Measurements from ENCODE around the gene AEBP1. TPM values are rescaled to one million over a fixed set of nuclear protein-coding genes. Genes with fewer than 3 reads are reported as not detected.

The AEBP1 gene
- total and polyA plus RNA-seq, 2 donors (not counting 1 experiment from before 2014, with no cell fraction given): 44.4 to 133 TPM

DNA sequence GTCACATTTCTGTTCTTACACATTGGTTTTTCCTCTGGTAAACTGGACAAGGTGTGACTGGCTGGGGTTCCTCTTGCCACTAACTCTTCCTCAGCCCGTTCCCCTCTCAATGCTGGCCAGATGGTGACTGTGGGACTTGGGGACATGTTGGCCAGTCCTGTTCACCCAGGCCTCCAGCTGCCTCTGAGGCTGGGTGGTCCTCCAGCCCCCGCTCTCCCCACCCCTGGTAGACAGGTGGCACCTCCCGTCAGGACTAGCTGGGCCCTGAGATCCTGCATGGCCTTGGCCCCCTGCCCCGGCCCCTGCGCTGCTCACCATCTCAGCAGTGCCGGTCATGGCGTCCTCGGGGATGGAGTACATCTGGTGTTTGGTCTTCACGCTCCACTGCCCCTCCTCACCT, 47.8 kb downstream of the AEBP1 start:
- Histone ChIP-seq H2AFZ (ENCODE audit: low read length) (no peak overlapping the region), H3K27ac (ENCODE audit: insufficient read depth, low read length) (no peak overlapping the region), H3K4me3 (replicated peaks in 1 of 4; ENCODE audit: control extremely low read depth in 1 of 4, insufficient read depth in 1 of 4, low read depth in 3 of 4, low read length in 4 of 4) (no peak overlapping the region), H3K4me1 (ENCODE audit: control insufficient read depth, extremely low read depth, insufficient read depth, low read length) (no peaks in the 10 kb centered on the region), H3K79me2 (ENCODE audit: control insufficient read depth, insufficient read depth, low read length) (no peaks in the 10 kb centered on the region), H3K9me3 (ENCODE audit: control insufficient read depth, insufficient read depth, low read depth, low read length) (no peaks in the 10 kb centered on the region), H3K9ac (ENCODE audit: insufficient read depth, low read length) (no peak overlapping the region), H3K4me2 (ENCODE audit: extremely low read depth, insufficient read depth, low read length) (no peak overlapping the region), H3K27me3 (ENCODE audit: control insufficient read depth, insufficient read depth, low read length) (peaks cover 7% of the 10 kb centered on the region), H4K20me1 (ENCODE audit: control insufficient read depth, extremely low read depth, insufficient read depth, low read length) (no peaks in the 10 kb centered on the region), H3K36me3 (ENCODE audit: control insufficient read depth, insufficient read depth, low read length) (no peaks in the 10 kb centered on the region)
- DNase-seq (ENCODE audit: low read depth in 2 of 2): no peak
- TF ChIP-seq, protein P1, sequence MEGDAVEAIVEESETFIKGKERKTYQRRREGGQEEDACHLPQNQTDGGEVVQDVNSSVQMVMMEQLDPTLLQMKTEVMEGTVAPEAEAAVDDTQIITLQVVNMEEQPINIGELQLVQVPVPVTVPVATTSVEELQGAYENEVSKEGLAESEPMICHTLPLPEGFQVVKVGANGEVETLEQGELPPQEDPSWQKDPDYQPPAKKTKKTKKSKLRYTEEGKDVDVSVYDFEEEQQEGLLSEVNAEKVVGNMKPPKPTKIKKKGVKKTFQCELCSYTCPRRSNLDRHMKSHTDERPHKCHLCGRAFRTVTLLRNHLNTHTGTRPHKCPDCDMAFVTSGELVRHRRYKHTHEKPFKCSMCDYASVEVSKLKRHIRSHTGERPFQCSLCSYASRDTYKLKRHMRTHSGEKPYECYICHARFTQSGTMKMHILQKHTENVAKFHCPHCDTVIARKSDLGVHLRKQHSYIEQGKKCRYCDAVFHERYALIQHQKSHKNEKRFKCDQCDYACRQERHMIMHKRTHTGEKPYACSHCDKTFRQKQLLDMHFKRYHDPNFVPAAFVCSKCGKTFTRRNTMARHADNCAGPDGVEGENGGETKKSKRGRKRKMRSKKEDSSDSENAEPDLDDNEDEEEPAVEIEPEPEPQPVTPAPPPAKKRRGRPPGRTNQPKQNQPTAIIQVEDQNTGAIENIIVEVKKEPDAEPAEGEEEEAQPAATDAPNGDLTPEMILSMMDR (conservative IDR thresholded peaks at IDR 0.05 in 1 of 2, IDR thresholded peaks at IDR 0.05 in 1 of 2; ENCODE audit: low read depth in 1 of 2, low read length in 2 of 2): no peak

DNA sequence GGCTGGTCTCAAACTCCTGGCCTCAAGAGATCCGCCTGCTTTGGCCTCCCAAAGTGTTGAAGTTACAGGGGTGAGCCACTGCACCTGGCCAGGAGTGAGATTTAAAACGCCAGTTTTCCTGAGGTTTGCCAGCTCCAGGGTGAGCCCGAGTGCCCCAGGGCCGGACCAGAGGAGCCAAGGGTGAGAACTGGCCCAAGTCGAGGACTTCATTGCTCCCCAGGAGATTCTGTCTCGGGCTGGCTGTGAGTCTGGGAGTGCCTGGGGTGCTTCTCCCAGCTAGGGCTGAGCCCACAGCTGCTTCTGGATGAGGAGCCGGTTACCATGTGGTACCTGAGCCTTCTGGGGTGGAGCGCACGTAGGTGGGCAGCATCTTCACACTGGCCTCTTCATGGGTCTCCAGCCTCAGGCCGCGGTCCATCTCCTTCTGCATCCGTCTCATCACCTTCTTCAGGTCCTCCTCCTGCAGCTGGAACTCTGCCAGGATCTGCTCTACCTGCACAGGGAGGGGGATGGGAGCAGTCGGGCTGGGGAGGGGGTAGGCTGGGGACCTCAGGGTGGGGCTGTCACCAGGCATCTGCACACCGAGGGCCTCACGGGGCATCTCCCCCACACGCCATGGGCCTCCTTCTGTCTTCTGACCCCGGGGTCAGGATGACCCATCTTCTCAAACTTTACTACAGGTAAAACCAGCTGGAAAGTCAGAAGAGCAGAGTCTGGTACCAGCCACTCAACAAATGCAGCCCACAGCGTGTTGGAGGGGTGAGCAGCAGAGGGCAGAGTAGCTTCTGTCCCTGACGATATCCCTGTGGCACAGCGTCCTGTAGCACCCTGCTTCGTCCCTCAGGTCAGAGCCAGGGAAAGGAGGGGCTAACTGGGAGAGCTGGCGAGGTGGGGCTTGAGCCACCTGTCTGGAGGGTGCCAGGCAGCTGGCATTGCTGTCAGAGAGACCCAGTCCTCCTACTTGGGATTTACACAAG, 49.1 kb downstream of the AEBP1 start:
- no peak overlapping the region for H3K4me3 ChIP-seq (replicated peaks in 1 of 4; ENCODE audit: control extremely low read depth in 1 of 4, insufficient read depth in 1 of 4, low read depth in 3 of 4, low read length in 4 of 4)
- no peaks in the 10 kb centered on the region for H3K79me2 ChIP-seq (ENCODE audit: control insufficient read depth, insufficient read depth, low read length)
- peaks cover 7% of the 10 kb centered on the region for H3K27me3 ChIP-seq (ENCODE audit: control insufficient read depth, insufficient read depth, low read length)
- H3K9me3 ChIP-seq (ENCODE audit: control insufficient read depth, insufficient read depth, low read depth, low read length): no peaks in the 10 kb centered on the region
- H3K36me3 ChIP-seq (ENCODE audit: control insufficient read depth, insufficient read depth, low read length): no peaks in the 10 kb centered on the region
- no peak overlapping the region for H3K4me2 ChIP-seq (ENCODE audit: extremely low read depth, insufficient read depth, low read length)
- H3K4me1 ChIP-seq (ENCODE audit: control insufficient read depth, extremely low read depth, insufficient read depth, low read length): no peaks in the 10 kb centered on the region
- no peak for DNase-seq (ENCODE audit: low read depth in 2 of 2)
- no peak overlapping the region for H2AFZ ChIP-seq (ENCODE audit: low read length)
- no peak overlapping the region for H3K9ac ChIP-seq (ENCODE audit: insufficient read depth, low read length)
- H3K27ac ChIP-seq (ENCODE audit: insufficient read depth, low read length): no peak overlapping the region
- TF ChIP-seq, protein P1 (conservative IDR thresholded peaks at IDR 0.05 in 1 of 2, IDR thresholded peaks at IDR 0.05 in 1 of 2; ENCODE audit: low read depth in 1 of 2, low read length in 2 of 2): no peak
- TF ChIP-seq EZH2 (IDR thresholded peaks at IDR 0.05; ENCODE audit: low read length, missing control alignments): no peak
- no peaks in the 10 kb centered on the region for H4K20me1 ChIP-seq (ENCODE audit: control insufficient read depth, extremely low read depth, insufficient read depth, low read length)

DNA sequence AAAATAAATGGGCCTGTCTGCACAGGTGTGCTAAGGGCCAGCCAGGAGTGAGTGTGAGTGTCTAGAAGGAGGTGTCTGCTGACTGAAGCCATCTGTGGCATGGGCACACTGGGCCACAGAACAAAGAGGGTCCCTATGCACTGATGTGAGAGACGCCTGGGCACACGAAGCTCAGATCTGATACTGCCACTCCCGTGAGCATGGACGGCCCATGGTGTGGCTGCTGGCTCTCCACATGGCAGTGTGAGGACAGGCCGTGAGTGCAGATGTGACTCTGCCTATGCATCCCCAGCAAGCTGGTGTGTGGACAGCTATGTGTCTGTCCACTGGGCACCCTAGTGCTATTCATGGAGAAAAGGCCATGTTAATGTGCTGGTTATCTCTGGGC, 49.8 kb downstream of the AEBP1 start:
- H3K9ac ChIP-seq (ENCODE audit: insufficient read depth, low read length): no peak overlapping the region
- peaks cover 7% of the 10 kb centered on the region for H3K27me3 ChIP-seq (ENCODE audit: control insufficient read depth, insufficient read depth, low read length)
- H3K4me1 ChIP-seq (ENCODE audit: control insufficient read depth, extremely low read depth, insufficient read depth, low read length): no peaks in the 10 kb centered on the region
- no peaks in the 10 kb centered on the region for H4K20me1 ChIP-seq (ENCODE audit: control insufficient read depth, extremely low read depth, insufficient read depth, low read length)
- H3K4me2 ChIP-seq (ENCODE audit: extremely low read depth, insufficient read depth, low read length): no peak overlapping the region
- TF ChIP-seq, protein P1 (conservative IDR thresholded peaks at IDR 0.05 in 1 of 2, IDR thresholded peaks at IDR 0.05 in 1 of 2; ENCODE audit: low read depth in 1 of 2, low read length in 2 of 2): no peak
- no peak for TF ChIP-seq EZH2 (IDR thresholded peaks at IDR 0.05; ENCODE audit: low read length, missing control alignments)
- H3K79me2 ChIP-seq (ENCODE audit: control insufficient read depth, insufficient read depth, low read length): no peaks in the 10 kb centered on the region
- H3K27ac ChIP-seq (ENCODE audit: insufficient read depth, low read length): no peak overlapping the region
- no peaks in the 10 kb centered on the region for H3K9me3 ChIP-seq (ENCODE audit: control insufficient read depth, insufficient read depth, low read depth, low read length)
- no peak overlapping the region for H2AFZ ChIP-seq (ENCODE audit: low read length)
- H3K36me3 ChIP-seq (ENCODE audit: control insufficient read depth, insufficient read depth, low read length): no peaks in the 10 kb centered on the region
- H3K4me3 ChIP-seq (replicated peaks in 1 of 4; ENCODE audit: control extremely low read depth in 1 of 4, insufficient read depth in 1 of 4, low read depth in 3 of 4, low read length in 4 of 4): no peak overlapping the region
- DNase-seq (ENCODE audit: low read depth in 2 of 2): no peak

Data from fibroblast of lung (primary cell).